Brain microvascular endothelial cell (primary cell): ENCODE measurements around the gene LYST.

Source experiments
- DNase-seq: peaks from one replicate; pipeline ENCODE4 v3.0.0-alpha.2; 2020
- H3K27ac ChIP-seq: fragments of 250-450 bp; sonication (Bioruptor Pico); 2 replicates; pipeline ENCODE4 v1.5.1; 2020; ENCODE audit warnings: mild to moderate bottlenecking, moderate library complexity
- H3K27me3 ChIP-seq: fragments of 250-450 bp; sonication (Bioruptor Pico); replicated peaks from 2 replicates; pipeline ENCODE4 v1.5.1; 2020; ENCODE audit warnings: mild to moderate bottlenecking
- H3K36me3 ChIP-seq: fragments of 250-450 bp; sonication (Bioruptor Pico); replicated peaks from 2 replicates; pipeline ENCODE4 v1.5.1; 2020; ENCODE audit warnings: mild to moderate bottlenecking
- H3K4me3 ChIP-seq: 2 replicates; pipeline ENCODE4 v1.5.1; 2011; ENCODE audit warnings: low read depth, mild to moderate bottlenecking, control low read depth, low read length, moderate library complexity
- in situ Hi-C: cut with HindIII; loops from 2 replicates; pipeline ENCODE4 v1.10.0; 2017; ENCODE audit warnings: low sequenced_read_pairs, low pct_ligation_motif_present
- TF ChIP-seq, protein P1 (sequence below): IDR thresholded peaks from 2 replicates; pipeline ENCODE4 v1.5.1; 2011; ENCODE audit warnings: low read depth, mild to moderate bottlenecking, moderate library complexity, low read length, control low read depth, inconsistent platforms; ENCODE audit errors: missing control alignments

Gene LYST

DNA sequence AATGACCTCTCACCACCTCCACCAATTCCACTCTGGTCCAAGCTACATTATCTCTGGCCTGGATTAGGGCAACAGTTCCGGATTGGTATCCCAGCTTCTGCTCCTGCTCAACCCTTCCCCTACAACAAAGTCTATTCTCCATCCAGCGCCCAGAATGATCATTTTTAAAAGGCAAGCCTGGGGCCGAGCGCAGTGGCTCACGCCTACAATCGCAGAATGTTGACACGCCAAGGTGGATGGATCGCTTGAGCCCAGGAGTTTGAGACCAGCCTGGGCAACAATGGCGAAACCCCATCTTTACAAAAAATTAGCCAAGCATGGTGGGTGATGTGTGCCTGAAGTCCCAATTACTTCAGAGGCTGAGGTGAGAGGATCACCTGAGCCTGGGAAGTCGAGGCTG is 2.2 kb downstream of the LYST start:
- Histone ChIP-seq H3K4me3 (no peak overlapping the region), H3K27me3 (no peaks in the 10 kb centered on the region), H3K27ac (no peak overlapping the region), H3K36me3 (no peaks in the 10 kb centered on the region)
- DNase-seq: no peak
- in situ Hi-C loops: no loop called here
- TF ChIP-seq, protein P1, sequence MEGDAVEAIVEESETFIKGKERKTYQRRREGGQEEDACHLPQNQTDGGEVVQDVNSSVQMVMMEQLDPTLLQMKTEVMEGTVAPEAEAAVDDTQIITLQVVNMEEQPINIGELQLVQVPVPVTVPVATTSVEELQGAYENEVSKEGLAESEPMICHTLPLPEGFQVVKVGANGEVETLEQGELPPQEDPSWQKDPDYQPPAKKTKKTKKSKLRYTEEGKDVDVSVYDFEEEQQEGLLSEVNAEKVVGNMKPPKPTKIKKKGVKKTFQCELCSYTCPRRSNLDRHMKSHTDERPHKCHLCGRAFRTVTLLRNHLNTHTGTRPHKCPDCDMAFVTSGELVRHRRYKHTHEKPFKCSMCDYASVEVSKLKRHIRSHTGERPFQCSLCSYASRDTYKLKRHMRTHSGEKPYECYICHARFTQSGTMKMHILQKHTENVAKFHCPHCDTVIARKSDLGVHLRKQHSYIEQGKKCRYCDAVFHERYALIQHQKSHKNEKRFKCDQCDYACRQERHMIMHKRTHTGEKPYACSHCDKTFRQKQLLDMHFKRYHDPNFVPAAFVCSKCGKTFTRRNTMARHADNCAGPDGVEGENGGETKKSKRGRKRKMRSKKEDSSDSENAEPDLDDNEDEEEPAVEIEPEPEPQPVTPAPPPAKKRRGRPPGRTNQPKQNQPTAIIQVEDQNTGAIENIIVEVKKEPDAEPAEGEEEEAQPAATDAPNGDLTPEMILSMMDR: no peak

DNA sequence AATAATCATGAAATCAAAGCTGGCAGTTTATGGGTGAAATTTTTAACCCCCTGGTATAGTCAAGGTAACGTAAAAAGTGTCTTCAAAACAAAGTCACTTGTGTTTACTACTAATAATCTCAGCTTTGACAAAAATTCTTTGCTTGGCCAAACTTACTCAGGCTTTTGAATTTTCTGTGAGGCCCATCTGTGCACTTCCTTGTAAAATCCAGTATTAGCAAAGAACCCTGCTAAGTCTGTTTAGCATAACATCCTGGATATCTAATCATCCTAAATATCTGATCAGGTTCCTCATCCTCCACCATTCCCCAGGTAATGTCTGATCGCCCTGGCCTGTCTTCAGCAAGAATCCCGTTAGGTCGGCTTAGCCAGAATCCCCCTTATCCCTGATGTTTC is 3.0 kb downstream of the LYST start:
- no peak for DNase-seq
- in situ Hi-C loops: no loop called here
- no peaks in the 10 kb centered on the region for H3K27me3 ChIP-seq
- TF ChIP-seq, protein P1: no peak
- H3K4me3 ChIP-seq: no peak overlapping the region
- no peak overlapping the region for H3K27ac ChIP-seq
- H3K36me3 ChIP-seq: no peaks in the 10 kb centered on the region

DNA sequence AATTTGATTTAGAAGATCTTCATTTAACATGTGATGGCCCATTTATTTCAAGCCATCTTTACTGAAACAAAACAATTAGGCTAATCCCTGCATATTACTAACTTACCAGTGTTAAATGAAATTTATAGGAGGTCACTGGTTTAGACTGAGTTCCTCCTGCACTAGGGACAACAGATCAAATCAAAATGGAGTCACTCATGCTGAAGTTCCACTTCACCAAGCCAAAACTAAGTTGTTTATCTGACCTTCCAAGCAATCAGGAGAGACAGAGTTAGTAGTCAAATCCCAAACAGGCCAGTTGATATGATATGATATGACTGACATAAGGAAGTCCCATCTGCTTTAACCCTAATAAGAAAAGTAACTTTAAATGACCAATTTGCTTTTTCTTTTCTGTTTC is 4.8 kb downstream of the LYST start:
- in situ Hi-C loops: no loop called here
- H3K27ac ChIP-seq: no peak overlapping the region
- TF ChIP-seq, protein P1: no peak

DNA sequence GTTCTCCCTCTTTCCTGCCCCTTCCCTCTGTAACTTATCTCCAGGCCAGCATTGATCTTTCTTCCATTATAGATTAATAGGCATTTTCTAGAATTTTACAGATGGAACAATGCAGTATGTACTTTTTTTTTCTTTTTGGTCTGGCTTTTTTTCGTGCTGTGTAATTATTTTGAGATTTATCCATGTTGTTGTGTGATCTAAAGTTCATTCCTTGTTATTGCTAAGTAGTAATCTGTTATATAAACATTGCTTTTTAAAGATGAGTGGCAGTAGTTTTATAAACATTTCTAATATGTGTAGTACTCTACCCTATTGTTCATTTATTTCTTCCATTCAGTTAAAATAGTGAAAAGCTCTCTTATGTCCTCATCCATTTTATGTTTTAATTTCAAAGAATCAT is 5.9 kb downstream of the LYST start:
- in situ Hi-C loops: no loop called here
- DNase-seq: no peak
- H3K4me3 ChIP-seq: no peak overlapping the region
- no peak overlapping the region for H3K27ac ChIP-seq
- H3K27me3 ChIP-seq: no peaks in the 10 kb centered on the region
- H3K36me3 ChIP-seq: no peaks in the 10 kb centered on the region
- TF ChIP-seq, protein P1: no peak

More for the DNA sequence above, 4.8 kb downstream of the LYST start:
- DNase-seq: no peak
- H3K4me3 ChIP-seq: no peak overlapping the region
- H3K36me3 ChIP-seq: no peaks in the 10 kb centered on the region
- H3K27me3 ChIP-seq: no peaks in the 10 kb centered on the region

DNA sequence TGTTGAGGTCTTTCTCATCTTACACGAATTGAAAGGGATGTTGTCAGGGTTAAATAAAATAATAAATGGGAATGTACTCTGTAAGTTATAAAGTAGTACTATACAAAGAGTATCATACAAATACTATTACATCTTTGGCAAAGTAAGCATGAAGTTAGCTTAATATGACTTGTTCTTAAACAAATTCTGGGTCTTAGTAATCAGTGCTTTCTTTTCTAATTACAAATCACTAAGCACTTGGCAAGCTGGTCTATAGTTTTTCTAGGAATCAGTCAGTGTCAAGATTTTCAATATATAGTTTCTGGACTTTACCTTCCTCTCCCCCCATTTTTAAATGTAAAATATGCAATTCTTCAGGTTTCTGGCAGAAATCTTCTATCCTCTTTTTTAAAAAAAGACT is 6.9 kb downstream of the LYST start:
- Histone ChIP-seq H3K4me3 (no peak overlapping the region), H3K27ac (no peak overlapping the region), H3K27me3 (no peaks in the 10 kb centered on the region), H3K36me3 (no peaks in the 10 kb centered on the region)
- TF ChIP-seq, protein P1: no peak
- DNase-seq: no peak
- in situ Hi-C loops: no loop called here

DNA sequence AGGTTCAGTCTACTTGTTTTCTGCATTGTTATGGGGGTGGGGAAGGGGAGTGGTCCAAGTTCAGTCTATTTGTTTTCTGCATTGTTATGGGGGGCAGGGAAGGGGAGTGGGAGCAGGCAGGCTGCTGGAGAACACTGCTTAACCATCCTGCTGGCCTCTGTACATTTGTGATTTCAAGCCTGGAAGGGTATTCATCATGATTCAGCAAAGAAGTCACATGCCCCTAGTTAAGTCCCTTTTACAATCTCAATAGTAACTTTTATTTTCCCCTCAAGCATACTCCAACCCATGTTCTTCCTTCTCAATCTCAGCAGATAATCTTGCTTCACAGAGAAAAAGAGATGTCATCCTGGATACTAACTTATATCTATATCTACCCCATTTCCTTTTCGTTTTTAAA is 7.9 kb downstream of the LYST start:
- DNase-seq: no peak
- in situ Hi-C loops: no loop called here
- H3K4me3 ChIP-seq: no peak overlapping the region
- TF ChIP-seq, protein P1: no peak
- H3K27ac ChIP-seq: no peak overlapping the region
- H3K27me3 ChIP-seq: no peaks in the 10 kb centered on the region
- no peaks in the 10 kb centered on the region for H3K36me3 ChIP-seq
